A549 (cell line): ENCODE results near the gene UMAD1.

Experiments
- CTCF ChIP-seq: fragments of >200 bp; sonication (Bioruptor Twin); formaldehyde crosslinking; IDR thresholded peaks from 3 replicates; pipeline ENCODE4 v1.5.1; 2016
- EP300 ChIP-seq, 2 experiments: fragments of >200 bp; sonication (Bioruptor Twin); formaldehyde crosslinking; IDR thresholded peaks; 2 replicates in 1 of 2; 3 replicates in 1 of 2; pipeline ENCODE4 v1.6.1; 2016 to 2017
- ESRRA ChIP-seq: fragments of 150-350 bp; IDR thresholded peaks from 2 replicates; pipeline ENCODE4 v1.6.1; 2014; ENCODE audit warnings: mild to moderate bottlenecking, low read length, borderline replicate concordance
- KDM1A ChIP-seq: fragments of 200-600 bp; sonication (generic); IDR thresholded peaks from 2 replicates; pipeline ENCODE4 v1.6.1; 2016; ENCODE audit warnings: low read depth, mild to moderate bottlenecking
- MYC ChIP-seq: IDR thresholded peaks from 2 replicates; pipeline ENCODE4 v1.6.1; 2012; ENCODE audit warnings: mild to moderate bottlenecking, inconsistent platforms, low read length, improper control_type of control experiment, borderline replicate concordance
- NFE2L2 ChIP-seq: fragments of 150-350 bp; conservative IDR thresholded peaks from 2 replicates; pipeline ENCODE4 v1.6.1; 2014; ENCODE audit warnings: low read length
- POLR2A ChIP-seq: IDR thresholded peaks from 2 replicates; pipeline ENCODE4 v1.6.1; 2012; ENCODE audit warnings: mild to moderate bottlenecking, low read length
- RFX5 ChIP-seq: fragments of 450-650 bp; IDR thresholded peaks from 2 replicates; pipeline ENCODE4 v1.7.1; 2014; ENCODE audit warnings: antibody characterized with exemption, mild to moderate bottlenecking, moderate library complexity
- TFCP2L1 ChIP-seq: fragments of 250-450 bp; sonication (Bioruptor Pico); IDR thresholded peaks from 2 replicates; pipeline ENCODE4 v1.5.0; 2021; ENCODE audit warnings: mild to moderate bottlenecking
- TF ChIP-seq, protein P1 (sequence below): fragments of 200-600 bp; sonication (generic); IDR thresholded peaks from 2 replicates; pipeline ENCODE4 v1.6.1; 2016; ENCODE audit warnings: antibody characterized with exemption, mild to moderate bottlenecking, moderate library complexity
- TF ChIP-seq, protein P2 (sequence below): fragments of 150-350 bp; IDR thresholded peaks from 2 replicates; pipeline ENCODE4 v1.6.1; 2014; ENCODE audit warnings: low read depth, mild to moderate bottlenecking, low read length
- TF ChIP-seq, protein P3 (sequence below): IDR thresholded peaks from 2 replicates; pipeline ENCODE4 v1.6.1; 2012

GRCh38 chr7:7639847-7640220, 718 bp upstream of the UMAD1 start:
- TF ChIP-seq CTCF (no peak), EP300 (IDR thresholded peaks at IDR 0.05) (no peak), NFE2L2 (no peak), MYC (no peak), ESRRA (no peak), POLR2A (no peak), TFCP2L1 (CRISPR knock-in tag) (no peak), KDM1A (no peak), RFX5 (no peak)
- TF ChIP-seq, protein P1, sequence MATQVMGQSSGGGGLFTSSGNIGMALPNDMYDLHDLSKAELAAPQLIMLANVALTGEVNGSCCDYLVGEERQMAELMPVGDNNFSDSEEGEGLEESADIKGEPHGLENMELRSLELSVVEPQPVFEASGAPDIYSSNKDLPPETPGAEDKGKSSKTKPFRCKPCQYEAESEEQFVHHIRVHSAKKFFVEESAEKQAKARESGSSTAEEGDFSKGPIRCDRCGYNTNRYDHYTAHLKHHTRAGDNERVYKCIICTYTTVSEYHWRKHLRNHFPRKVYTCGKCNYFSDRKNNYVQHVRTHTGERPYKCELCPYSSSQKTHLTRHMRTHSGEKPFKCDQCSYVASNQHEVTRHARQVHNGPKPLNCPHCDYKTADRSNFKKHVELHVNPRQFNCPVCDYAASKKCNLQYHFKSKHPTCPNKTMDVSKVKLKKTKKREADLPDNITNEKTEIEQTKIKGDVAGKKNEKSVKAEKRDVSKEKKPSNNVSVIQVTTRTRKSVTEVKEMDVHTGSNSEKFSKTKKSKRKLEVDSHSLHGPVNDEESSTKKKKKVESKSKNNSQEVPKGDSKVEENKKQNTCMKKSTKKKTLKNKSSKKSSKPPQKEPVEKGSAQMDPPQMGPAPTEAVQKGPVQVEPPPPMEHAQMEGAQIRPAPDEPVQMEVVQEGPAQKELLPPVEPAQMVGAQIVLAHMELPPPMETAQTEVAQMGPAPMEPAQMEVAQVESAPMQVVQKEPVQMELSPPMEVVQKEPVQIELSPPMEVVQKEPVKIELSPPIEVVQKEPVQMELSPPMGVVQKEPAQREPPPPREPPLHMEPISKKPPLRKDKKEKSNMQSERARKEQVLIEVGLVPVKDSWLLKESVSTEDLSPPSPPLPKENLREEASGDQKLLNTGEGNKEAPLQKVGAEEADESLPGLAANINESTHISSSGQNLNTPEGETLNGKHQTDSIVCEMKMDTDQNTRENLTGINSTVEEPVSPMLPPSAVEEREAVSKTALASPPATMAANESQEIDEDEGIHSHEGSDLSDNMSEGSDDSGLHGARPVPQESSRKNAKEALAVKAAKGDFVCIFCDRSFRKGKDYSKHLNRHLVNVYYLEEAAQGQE, result no peak
- TF ChIP-seq, protein P2, sequence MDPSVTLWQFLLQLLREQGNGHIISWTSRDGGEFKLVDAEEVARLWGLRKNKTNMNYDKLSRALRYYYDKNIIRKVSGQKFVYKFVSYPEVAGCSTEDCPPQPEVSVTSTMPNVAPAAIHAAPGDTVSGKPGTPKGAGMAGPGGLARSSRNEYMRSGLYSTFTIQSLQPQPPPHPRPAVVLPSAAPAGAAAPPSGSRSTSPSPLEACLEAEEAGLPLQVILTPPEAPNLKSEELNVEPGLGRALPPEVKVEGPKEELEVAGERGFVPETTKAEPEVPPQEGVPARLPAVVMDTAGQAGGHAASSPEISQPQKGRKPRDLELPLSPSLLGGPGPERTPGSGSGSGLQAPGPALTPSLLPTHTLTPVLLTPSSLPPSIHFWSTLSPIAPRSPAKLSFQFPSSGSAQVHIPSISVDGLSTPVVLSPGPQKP, result no peak
- TF ChIP-seq, protein P3, sequence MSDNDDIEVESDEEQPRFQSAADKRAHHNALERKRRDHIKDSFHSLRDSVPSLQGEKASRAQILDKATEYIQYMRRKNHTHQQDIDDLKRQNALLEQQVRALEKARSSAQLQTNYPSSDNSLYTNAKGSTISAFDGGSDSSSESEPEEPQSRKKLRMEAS, result no peak
